HEK293 (cell line): ENCODE data around the gene CIPC.

Experiments used
- CTCF ChIA-PET: fragments of 350-600 bp; formaldehyde crosslinking; extraction: SDS; loops from one replicate; lab custom pipeline; 2021; ENCODE audit warnings: antibody characterized with exemption; lab: Yijun Ruan, JAX
- POLR2A ChIA-PET: fragments of 300-600 bp; formaldehyde crosslinking; extraction: SDS; loops from one replicate; lab custom pipeline; 2020; ENCODE audit warnings: antibody characterized with exemption, inconsistent platforms; lab: Yijun Ruan, JAX
- H3K27ac ChIP-seq: fragments of 200-500 bp; sonication (Bioruptor generic); 2 replicates; pipeline ENCODE4 v1.5.1; 2014; ENCODE audit warnings: low read depth, low read length, control low read depth, inconsistent platforms; ENCODE audit errors: extremely low read depth
- H3K36me3 ChIP-seq, 2 experiments: fragments of 200-500 bp in 1 of 2; sonication (Bioruptor generic) in 1 of 2; 1 replicate in 1 of 2; 2 replicates in 1 of 2; pipeline ENCODE4 v1.5.1; 2014 to 2017; ENCODE audit warnings: inconsistent platforms in 2 of 2, low read length in 2 of 2; ENCODE audit not compliant: control insufficient read depth in 2 of 2, insufficient read depth in 1 of 2
- H3K4me1 ChIP-seq: fragments of 200-500 bp; sonication (Bioruptor generic); 2 replicates; pipeline ENCODE4 v1.5.1; 2014; ENCODE audit warnings: mild to moderate bottlenecking, low read length, inconsistent platforms; ENCODE audit not compliant: control insufficient read depth, insufficient read depth
- H3K4me3 ChIP-seq: 2 replicates; pipeline ENCODE4 v1.5.1; 2011; ENCODE audit warnings: low read depth, mild to moderate bottlenecking, control low read depth, low read length, moderate library complexity
- H3K9me3 ChIP-seq: fragments of 200-500 bp; sonication (Bioruptor generic); 2 replicates; pipeline ENCODE4 v1.5.1; 2014; ENCODE audit warnings: low read depth, low read length, inconsistent platforms; ENCODE audit not compliant: control insufficient read depth, insufficient read depth
- GFI1B ChIP-seq: fragments of 450-650 bp; formaldehyde crosslinking; IDR thresholded peaks from 2 replicates; pipeline ENCODE4 v1.5.1; 2016; ENCODE audit warnings: missing biosample characterization, missing genetic modification characterization
- OSR2 ChIP-seq: fragments of 450-650 bp; formaldehyde crosslinking; IDR thresholded peaks from 2 replicates; pipeline ENCODE4 v1.5.1; 2016; ENCODE audit warnings: missing biosample characterization, missing genetic modification characterization
- YY2 ChIP-seq: fragments of 450-650 bp; formaldehyde crosslinking; IDR thresholded peaks from 2 replicates; pipeline ENCODE4 v1.5.1; 2016; ENCODE audit warnings: missing biosample characterization, missing genetic modification characterization
- ZNF248 ChIP-seq: fragments of 450-650 bp; formaldehyde crosslinking; IDR thresholded peaks from 2 replicates; pipeline ENCODE4 v1.5.1; 2017; ENCODE audit warnings: missing biosample characterization, missing genetic modification characterization
- ZNF324 ChIP-seq: fragments of 450-650 bp; formaldehyde crosslinking; IDR thresholded peaks from 2 replicates; pipeline ENCODE4 v1.5.1; 2016; ENCODE audit warnings: missing biosample characterization, missing genetic modification characterization
- ZNF394 ChIP-seq: fragments of 450-650 bp; formaldehyde crosslinking; IDR thresholded peaks from 2 replicates; pipeline ENCODE4 v1.5.1; 2016; ENCODE audit warnings: missing biosample characterization, missing genetic modification characterization, mild to moderate bottlenecking, moderate library complexity, borderline replicate concordance
- ZNF76 ChIP-seq: fragments of 450-650 bp; formaldehyde crosslinking; IDR thresholded peaks from 2 replicates; pipeline ENCODE4; 2016; ENCODE audit warnings: low read depth, missing biosample characterization, missing genetic modification characterization, borderline replicate concordance
- ZNF785 ChIP-seq: fragments of 450-650 bp; formaldehyde crosslinking; IDR thresholded peaks from 2 replicates; pipeline ENCODE4 v1.5.1; 2016; ENCODE audit warnings: missing biosample characterization, missing genetic modification characterization
- TF ChIP-seq, protein P1 (sequence below): fragments of 450-650 bp; formaldehyde crosslinking; IDR thresholded peaks from 2 replicates; pipeline ENCODE4 v1.5.1; 2016; ENCODE audit warnings: missing biosample characterization, missing genetic modification characterization, borderline replicate concordance
- TF ChIP-seq, protein P2 (sequence below): fragments of 450-650 bp; formaldehyde crosslinking; IDR thresholded peaks from 2 replicates; pipeline ENCODE4 v1.5.1; 2017; ENCODE audit warnings: missing biosample characterization, missing genetic modification characterization
- TF ChIP-seq, protein P3 (sequence below): fragments of 450-650 bp; formaldehyde crosslinking; IDR thresholded peaks from 2 replicates; pipeline ENCODE4 v1.5.1; 2016; ENCODE audit warnings: missing biosample characterization, missing genetic modification characterization

Gene CIPC

DNA sequence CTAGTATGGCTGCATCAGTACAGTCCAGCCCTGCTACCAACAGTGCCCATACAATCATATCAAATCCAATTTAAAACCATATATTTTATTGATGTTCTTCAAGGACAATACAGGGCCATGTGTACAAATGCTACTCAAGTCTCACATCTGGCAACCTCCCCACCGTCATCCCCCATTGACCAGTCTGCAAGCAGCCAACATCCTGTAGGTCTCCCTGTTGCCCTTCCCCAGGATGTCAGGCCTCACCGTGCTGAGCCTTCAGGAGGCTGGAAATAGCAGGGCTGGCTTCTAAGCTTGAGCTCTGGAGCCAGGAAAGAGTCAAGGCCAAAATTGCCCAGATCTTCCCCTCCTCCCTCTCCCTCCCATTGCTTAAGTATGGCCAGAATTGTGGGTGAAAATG lies 33.1 kb downstream of the CIPC start:
- no peak overlapping the region for H3K27ac ChIP-seq
- no peak overlapping the region for H3K4me3 ChIP-seq
- POLR2A ChIA-PET, result no interaction called here
- peaks cover 0 to 3% of the 10 kb centered on the region in 2 experiments; a peak in 1 of 3 replicates for H3K36me3 ChIP-seq
- no peaks in the 10 kb centered on the region for H3K9me3 ChIP-seq
- CTCF ChIA-PET, result interaction anchor here (1.3 to 1.6 kb wide), 2 partner anchors 20 to 82 kb away, joined by 3 to 4 read pairs; no protein-coding TSS in a partner anchor
- no peak for TF ChIP-seq OSR2
- TF ChIP-seq, protein P1, sequence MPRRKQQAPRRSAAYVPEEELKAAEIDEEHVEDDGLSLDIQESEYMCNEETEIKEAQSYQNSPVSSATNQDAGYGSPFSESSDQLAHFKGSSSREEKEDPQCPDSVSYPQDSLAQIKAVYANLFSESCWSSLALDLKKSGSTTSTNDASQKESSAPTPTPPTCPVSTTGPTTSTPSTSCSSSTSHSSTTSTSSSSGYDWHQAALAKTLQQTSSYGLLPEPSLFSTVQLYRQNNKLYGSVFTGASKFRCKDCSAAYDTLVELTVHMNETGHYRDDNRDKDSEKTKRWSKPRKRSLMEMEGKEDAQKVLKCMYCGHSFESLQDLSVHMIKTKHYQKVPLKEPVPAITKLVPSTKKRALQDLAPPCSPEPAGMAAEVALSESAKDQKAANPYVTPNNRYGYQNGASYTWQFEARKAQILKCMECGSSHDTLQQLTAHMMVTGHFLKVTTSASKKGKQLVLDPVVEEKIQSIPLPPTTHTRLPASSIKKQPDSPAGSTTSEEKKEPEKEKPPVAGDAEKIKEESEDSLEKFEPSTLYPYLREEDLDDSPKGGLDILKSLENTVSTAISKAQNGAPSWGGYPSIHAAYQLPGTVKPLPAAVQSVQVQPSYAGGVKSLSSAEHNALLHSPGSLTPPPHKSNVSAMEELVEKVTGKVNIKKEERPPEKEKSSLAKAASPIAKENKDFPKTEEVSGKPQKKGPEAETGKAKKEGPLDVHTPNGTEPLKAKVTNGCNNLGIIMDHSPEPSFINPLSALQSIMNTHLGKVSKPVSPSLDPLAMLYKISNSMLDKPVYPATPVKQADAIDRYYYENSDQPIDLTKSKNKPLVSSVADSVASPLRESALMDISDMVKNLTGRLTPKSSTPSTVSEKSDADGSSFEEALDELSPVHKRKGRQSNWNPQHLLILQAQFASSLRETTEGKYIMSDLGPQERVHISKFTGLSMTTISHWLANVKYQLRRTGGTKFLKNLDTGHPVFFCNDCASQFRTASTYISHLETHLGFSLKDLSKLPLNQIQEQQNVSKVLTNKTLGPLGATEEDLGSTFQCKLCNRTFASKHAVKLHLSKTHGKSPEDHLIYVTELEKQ, result no peak
- TF ChIP-seq, protein P2, sequence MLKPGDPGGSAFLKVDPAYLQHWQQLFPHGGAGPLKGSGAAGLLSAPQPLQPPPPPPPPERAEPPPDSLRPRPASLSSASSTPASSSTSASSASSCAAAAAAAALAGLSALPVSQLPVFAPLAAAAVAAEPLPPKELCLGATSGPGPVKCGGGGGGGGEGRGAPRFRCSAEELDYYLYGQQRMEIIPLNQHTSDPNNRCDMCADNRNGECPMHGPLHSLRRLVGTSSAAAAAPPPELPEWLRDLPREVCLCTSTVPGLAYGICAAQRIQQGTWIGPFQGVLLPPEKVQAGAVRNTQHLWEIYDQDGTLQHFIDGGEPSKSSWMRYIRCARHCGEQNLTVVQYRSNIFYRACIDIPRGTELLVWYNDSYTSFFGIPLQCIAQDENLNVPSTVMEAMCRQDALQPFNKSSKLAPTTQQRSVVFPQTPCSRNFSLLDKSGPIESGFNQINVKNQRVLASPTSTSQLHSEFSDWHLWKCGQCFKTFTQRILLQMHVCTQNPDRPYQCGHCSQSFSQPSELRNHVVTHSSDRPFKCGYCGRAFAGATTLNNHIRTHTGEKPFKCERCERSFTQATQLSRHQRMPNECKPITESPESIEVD (tag by site-specific recombination), result no peak
- no peak for TF ChIP-seq YY2 (tag by site-specific recombination)
- TF ChIP-seq, all 188 proteins: peak for 0
- no peaks in the 10 kb centered on the region for H3K4me1 ChIP-seq

DNA sequence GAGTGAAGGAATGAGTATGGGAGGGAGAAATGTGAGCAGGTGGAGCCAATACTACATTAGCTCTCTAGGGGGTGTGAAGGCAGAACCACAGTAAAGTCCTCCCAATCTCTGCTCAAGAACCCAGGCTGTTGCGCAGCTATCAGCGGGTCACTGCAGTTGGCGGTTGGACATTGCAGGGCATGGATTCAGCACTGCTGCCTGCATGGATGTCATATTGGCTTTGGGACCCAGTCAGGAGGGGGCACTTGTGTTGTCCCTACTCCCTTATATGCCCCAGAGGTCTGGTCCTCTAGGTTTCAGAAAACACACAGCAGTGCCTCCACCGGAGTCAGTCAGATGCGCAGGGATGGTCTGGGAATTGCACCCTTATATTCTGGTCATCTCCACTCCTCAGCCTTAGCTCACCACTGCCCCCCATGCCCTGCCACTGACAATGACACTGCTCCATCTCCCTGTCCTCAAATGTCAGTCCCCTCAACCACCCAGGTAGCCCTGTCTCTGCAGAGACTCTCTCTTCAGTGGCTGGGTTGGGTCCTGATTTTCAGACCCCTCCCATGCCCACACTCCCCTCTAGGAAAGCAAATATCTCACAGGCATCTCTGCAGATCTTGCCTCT lies 33.9 kb downstream of the CIPC start:
- POLR2A ChIA-PET, result interaction anchor here (0.8 kb wide), 1 partner anchor 164 kb away, joined by 4 read pairs; no protein-coding TSS in a partner anchor
- Histone ChIP-seq H3K4me1 (no peaks in the 10 kb centered on the region), H3K9me3 (no peaks in the 10 kb centered on the region), H3K27ac (no peak overlapping the region), H3K4me3 (no peak overlapping the region), H3K36me3 (peaks cover 0 to 7% of the 10 kb centered on the region in 2 experiments; a peak in 1 of 3 replicates)
- CTCF ChIA-PET, result interaction anchor here (0.6 to 1.5 kb wide), 5 partner anchors 16 to 137 kb away, joined by 3 to 5 read pairs (median 3); no protein-coding TSS in a partner anchor
- TF ChIP-seq ZNF248 (tag by site-specific recombination), result no peak
- TF ChIP-seq GFI1B (tag by site-specific recombination), result no peak
- TF ChIP-seq ZNF785 (tag by site-specific recombination), result no peak
- TF ChIP-seq ZNF394, result no peak
- no peak for TF ChIP-seq ZNF324 (tag by site-specific recombination)
- TF ChIP-seq, all 188 proteins: peak for 0

DNA sequence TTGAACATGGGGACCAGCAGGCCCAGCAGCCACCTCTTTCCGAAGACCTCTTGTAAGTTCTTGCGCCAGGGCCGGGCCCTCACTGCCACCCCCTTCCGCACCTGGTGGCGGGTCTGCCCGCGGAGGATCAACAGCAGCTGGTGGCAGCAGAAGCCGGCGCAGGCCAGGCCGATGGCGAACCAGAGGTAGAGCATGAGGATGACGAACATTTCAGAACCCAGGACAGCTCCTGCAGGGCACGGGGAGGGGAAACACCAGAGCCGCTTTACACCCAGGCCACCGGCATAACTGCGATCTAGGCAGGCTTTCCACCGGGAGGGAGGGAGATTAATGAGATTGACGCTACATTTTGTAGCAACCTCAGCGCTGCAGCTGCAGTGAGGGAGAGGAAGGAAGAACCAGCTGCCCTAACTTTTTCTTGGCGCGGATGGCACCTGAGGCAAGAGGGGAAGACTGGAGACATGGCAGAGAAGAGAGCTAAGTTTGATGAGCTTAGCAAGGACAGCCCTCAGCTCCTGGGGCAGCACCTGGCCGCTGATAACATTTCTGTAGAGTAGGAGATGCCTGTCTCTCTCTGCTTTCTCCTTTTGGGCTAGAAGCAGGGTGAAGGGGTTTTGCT lies 35.8 kb downstream of the CIPC start:
- ChIA-PET CTCF (interaction anchor here (0.6 to 3.4 kb wide), 5 partner anchors 10 to 258 kb away, joined by 3 to 19 read pairs (median 5); no protein-coding TSS in a partner anchor), POLR2A (interaction anchor here (1.3 kb wide), 1 partner anchor 10 kb away, joined by 4 read pairs; no protein-coding TSS in a partner anchor)
- H3K27ac ChIP-seq, result no peak overlapping the region
- peaks cover 0 to 22% of the 10 kb centered on the region in 2 experiments; a peak in 1 of 3 replicates for H3K36me3 ChIP-seq
- no peaks in the 10 kb centered on the region for H3K4me1 ChIP-seq
- H3K9me3 ChIP-seq, result no peaks in the 10 kb centered on the region
- TF ChIP-seq ZNF76, result no peak
- TF ChIP-seq, protein P3, sequence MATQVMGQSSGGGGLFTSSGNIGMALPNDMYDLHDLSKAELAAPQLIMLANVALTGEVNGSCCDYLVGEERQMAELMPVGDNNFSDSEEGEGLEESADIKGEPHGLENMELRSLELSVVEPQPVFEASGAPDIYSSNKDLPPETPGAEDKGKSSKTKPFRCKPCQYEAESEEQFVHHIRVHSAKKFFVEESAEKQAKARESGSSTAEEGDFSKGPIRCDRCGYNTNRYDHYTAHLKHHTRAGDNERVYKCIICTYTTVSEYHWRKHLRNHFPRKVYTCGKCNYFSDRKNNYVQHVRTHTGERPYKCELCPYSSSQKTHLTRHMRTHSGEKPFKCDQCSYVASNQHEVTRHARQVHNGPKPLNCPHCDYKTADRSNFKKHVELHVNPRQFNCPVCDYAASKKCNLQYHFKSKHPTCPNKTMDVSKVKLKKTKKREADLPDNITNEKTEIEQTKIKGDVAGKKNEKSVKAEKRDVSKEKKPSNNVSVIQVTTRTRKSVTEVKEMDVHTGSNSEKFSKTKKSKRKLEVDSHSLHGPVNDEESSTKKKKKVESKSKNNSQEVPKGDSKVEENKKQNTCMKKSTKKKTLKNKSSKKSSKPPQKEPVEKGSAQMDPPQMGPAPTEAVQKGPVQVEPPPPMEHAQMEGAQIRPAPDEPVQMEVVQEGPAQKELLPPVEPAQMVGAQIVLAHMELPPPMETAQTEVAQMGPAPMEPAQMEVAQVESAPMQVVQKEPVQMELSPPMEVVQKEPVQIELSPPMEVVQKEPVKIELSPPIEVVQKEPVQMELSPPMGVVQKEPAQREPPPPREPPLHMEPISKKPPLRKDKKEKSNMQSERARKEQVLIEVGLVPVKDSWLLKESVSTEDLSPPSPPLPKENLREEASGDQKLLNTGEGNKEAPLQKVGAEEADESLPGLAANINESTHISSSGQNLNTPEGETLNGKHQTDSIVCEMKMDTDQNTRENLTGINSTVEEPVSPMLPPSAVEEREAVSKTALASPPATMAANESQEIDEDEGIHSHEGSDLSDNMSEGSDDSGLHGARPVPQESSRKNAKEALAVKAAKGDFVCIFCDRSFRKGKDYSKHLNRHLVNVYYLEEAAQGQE (tag by site-specific recombination), result peak; percentile 95
- TF ChIP-seq, all 188 proteins: peak for 1
- H3K4me3 ChIP-seq, result no peak overlapping the region
